ENCODE measurements around the gene MOGAT2. TPM values are rescaled to one million over a fixed set of nuclear protein-coding genes. Genes with fewer than 3 reads are reported as not detected.
A peak's percentile ranks its signal among the peaks of the same experiment; 100 is the strongest.

MOGAT2 gene
- total RNA-seq (under 1 TPM; 0.19 to 0.31 TPM), polyA plus RNA-seq (ENCODE audit: insufficient read depth, low read depth, low replicate concordance) (0.24 TPM)
- long read RNA-seq, donor 1, partial matches to known transcripts: 0 of 1 reads
- long read RNA-seq, donor 1, other reads (novel, unspliced or antisense): 0 of 1 reads
- long read RNA-seq, donor 2: 0 reads

- no peak for TF ChIP-seq CTCF (IDR thresholded peaks at IDR 0.05)
- TF ChIP-seq POLR2A (IDR thresholded peaks at IDR 0.05): no peak
- 78 to 84% methylated on average over 10 to 12 of the region's 13 CpGs for WGBS, 2 donors
- no peak for DNase-seq
- Histone ChIP-seq H3K36me3 (ENCODE audit: low read depth, missing control alignments) (no peaks in the 10 kb centered on the region), H3K27me3 (no peaks in the 10 kb centered on the region), H3K4me3 (no peak within 1 kb of the TSS), H3K9me3 (no peaks in the 10 kb centered on the region), H3K4me1 (no peaks in the 10 kb centered on the region), H3K27ac (no peak within 1 kb of the TSS)
- intact Hi-C loops (cut with DNase I; ENCODE audit: low total_unique reads): no loop called here
Observed at GRCh38 chr11:75717608-75718418, at the start of gene MOGAT2. MOGAT2 (plus strand) TSS chr11:75717838; CDS start chr11:75717889, 51 bp downstream.

GRCh38 chr11:75668451-75669297, 49.0 kb upstream of the MOGAT2 start, which contains the start of gene MAP6:
MAP6 (minus strand) TSS chr11:75669038; CDS start chr11:75668369, 669 bp downstream.
- H3K4me1 ChIP-seq: peaks cover 9% of the 10 kb centered on the region
- intact Hi-C loops (cut with DNase I; ENCODE audit: low total_unique reads): no loop called here
- H3K4me3 ChIP-seq: peak within 1 kb of the TSS; percentile 62 to 67
- H3K9me3 ChIP-seq: no peaks in the 10 kb centered on the region
- H3K36me3 ChIP-seq (ENCODE audit: low read depth, missing control alignments): no peaks in the 10 kb centered on the region
- peak; percentile 24 for DNase-seq
- peak within 1 kb of the TSS; percentile 11 to 71 for H3K27ac ChIP-seq
- H3K27me3 ChIP-seq: no peaks in the 10 kb centered on the region
- TF ChIP-seq CTCF (IDR thresholded peaks at IDR 0.05) (no peak), POLR2A (IDR thresholded peaks at IDR 0.05) (no peak)
- 1 to 2% methylated on average over 43 to 72 of the region's 72 CpGs for WGBS, 2 donors

DNA sequence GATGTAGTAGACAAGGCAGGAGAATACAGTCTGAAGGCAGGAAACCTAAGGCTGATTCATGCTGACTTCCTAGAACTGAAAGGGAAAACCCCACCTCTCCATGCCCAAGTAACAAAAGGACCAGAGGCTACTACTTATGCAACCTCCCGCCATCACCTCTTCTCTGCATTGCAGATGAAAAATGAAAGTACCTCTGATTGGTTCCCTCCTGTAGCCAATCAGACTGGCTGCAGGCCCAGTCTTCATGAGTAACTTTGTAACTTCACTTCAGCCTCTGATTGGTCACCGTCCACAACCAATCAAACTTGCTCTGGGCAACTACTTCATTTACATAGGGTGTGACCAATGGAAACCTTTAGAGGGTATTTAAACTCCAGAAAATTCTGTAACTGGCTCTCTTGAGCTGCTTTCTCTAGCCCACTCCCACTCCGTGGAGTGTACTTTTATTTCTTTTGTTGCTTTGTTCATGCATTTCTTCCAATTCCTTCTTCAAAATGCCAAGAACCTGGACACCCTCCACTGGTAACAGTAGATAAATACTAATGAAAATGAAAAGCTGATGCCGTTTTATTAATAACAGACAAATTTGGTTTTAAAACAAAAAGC, 43.6 kb upstream of the MOGAT2 start:
- DNase-seq: peak; percentile 78
- Histone ChIP-seq H3K4me1 (peaks cover under 1% of the 10 kb centered on the region), H3K27me3 (no peaks in the 10 kb centered on the region), H3K9me3 (no peaks in the 10 kb centered on the region), H3K27ac (no peak overlapping the region), H3K36me3 (ENCODE audit: low read depth, missing control alignments) (no peaks in the 10 kb centered on the region), H3K4me3 (no peak overlapping the region)
- TF ChIP-seq CTCF (IDR thresholded peaks at IDR 0.05): no peak
- TF ChIP-seq POLR2A (IDR thresholded peaks at IDR 0.05): no peak
- 63 to 71% methylated on average over 4 of the region's 4 CpGs for WGBS, 2 donors
- intact Hi-C loops (cut with DNase I; ENCODE audit: low total_unique reads): no loop called here

DNA sequence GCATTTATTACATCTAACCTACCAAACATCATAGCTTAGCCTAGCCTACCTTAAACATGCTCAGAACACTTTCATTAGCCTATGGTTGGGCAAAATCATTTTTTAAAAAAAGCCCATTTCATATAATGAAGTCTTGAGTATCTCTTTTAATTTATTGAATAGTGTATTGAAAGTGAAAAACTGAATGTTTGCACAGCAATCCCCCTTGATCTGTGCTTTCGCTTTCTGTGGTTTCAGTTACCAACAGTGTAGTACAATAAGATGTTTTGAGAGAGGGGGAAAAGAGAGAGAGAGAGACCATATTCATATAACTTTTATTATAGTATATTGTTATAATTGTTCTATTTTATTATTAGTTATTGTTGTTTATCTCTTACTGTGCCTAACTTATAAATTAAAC, 40.4 kb upstream of the MOGAT2 start:
- no peak for TF ChIP-seq CTCF (IDR thresholded peaks at IDR 0.05)
- no peak for TF ChIP-seq POLR2A (IDR thresholded peaks at IDR 0.05)
- no peaks in the 10 kb centered on the region for H3K9me3 ChIP-seq
- no peak overlapping the region for H3K4me3 ChIP-seq
- no peaks in the 10 kb centered on the region for H3K4me1 ChIP-seq
- H3K36me3 ChIP-seq (ENCODE audit: low read depth, missing control alignments): no peaks in the 10 kb centered on the region
- H3K27ac ChIP-seq: no peak overlapping the region
- no peaks in the 10 kb centered on the region for H3K27me3 ChIP-seq
- intact Hi-C loops (cut with DNase I; ENCODE audit: low total_unique reads): no loop called here
- WGBS, 2 donors: 85 to 98% methylated on average over 1 of the region's 1 CpG
- no peak for DNase-seq

Data from testis (tissue), 5 donors.